HepG2 (cell line): ENCODE results near the gene VEZF1. TPM values are rescaled to one million over a fixed set of nuclear protein-coding genes. Genes with fewer than 3 reads are reported as not detected.

ENCODE experiments used
- ATAC-seq: fragments of 200-7000 bp; cut with Tn5 transposase; 3 replicates; pipeline ENCODE4 v1.9.1; 2020; ENCODE audit warnings: mild to moderate bottlenecking, moderate library complexity
- BruUV-seq: library from RNA; stranded (reverse); fragments of 400-500 nt; replicated peaks from 2 replicates; lab custom pipeline; 2021; lab: Mats Ljungman, UMichigan
- CTCF ChIA-PET: fragments of 300-600 bp; formaldehyde crosslinking; extraction: SDS; loops from one replicate; lab custom pipeline; 2021; ENCODE audit warnings: low total read pairs, inconsistent platforms, low intra/inter-chr PET ratio; lab: Yijun Ruan, JAX
- POLR2A ChIA-PET: fragments of 350-600 bp; sonication (Branson Sonifier 250); formaldehyde crosslinking; loops from one replicate; lab custom pipeline; 2020; ENCODE audit warnings: antibody characterized with exemption, inconsistent platforms; lab: Yijun Ruan, JAX
- DNase-seq: peaks from one replicate; pipeline ENCODE4 v3.0.0-alpha.2; 2015; ENCODE audit warnings: low spot score
- FAIRE-seq: peaks from 3 replicates; lab custom pipeline; 2011; peaks lifted over from hg19 to GRCh38; lab: Jason Lieb, UNC
- H2AFZ ChIP-seq: one replicate; pipeline ENCODE4 v1.6.1; 2011; ENCODE audit warnings: low read length, inconsistent platforms
- H3K27ac ChIP-seq: fragments of 300-600 bp; 3 replicates; pipeline ENCODE4 v1.8.0; 2011; ENCODE audit warnings: mixed run types, mild to moderate bottlenecking, mixed read lengths, low read length, inconsistent platforms; ENCODE audit not compliant: insufficient read depth; ENCODE audit errors: extremely low read length
- H3K27me3 ChIP-seq, 2 experiments: fragments of 200-600 bp in 1 of 2; 2 replicates in 1 of 2; 3 replicates in 1 of 2; pipeline versions ENCODE4 v1.6.0 to v1.8.0; 2011; ENCODE audit warnings: low read length in 2 of 2, mild to moderate bottlenecking in 2 of 2, moderate library complexity in 2 of 2, inconsistent platforms in 1 of 2; ENCODE audit not compliant: insufficient read depth in 2 of 2, control insufficient read depth in 1 of 2
- H3K36me3 ChIP-seq, 2 experiments: fragments of 200-600 bp in 1 of 2; replicated peaks in 1 of 2; 2 replicates in 1 of 2; 3 replicates in 1 of 2; pipeline versions ENCODE4 v1.5.1 to v1.8.0; 2011; ENCODE audit warnings: low read length in 2 of 2, inconsistent platforms in 1 of 2; ENCODE audit not compliant: insufficient read depth in 2 of 2, control insufficient read depth in 1 of 2
- H3K4me1 ChIP-seq: 2 replicates; pipeline ENCODE4 v1.5.1; 2012; ENCODE audit warnings: low read length, inconsistent platforms; ENCODE audit not compliant: insufficient read depth
- H3K4me2 ChIP-seq: 2 replicates; pipeline ENCODE4 v1.6.0; 2011; ENCODE audit warnings: low read depth, low read length, inconsistent platforms
- H3K4me3 ChIP-seq, 3 experiments: fragments of 200-600 bp in 1 of 3; sonication (generic), shearing (Covaris generic) in 1 of 3; replicated peaks in 1 of 3; 2 replicates each; pipeline ENCODE4 v1.5.1; 2011 to 2016; ENCODE audit warnings: low read length in 3 of 3, inconsistent platforms in 2 of 3, low read depth in 2 of 3, mild to moderate bottlenecking in 2 of 3, control low read depth in 1 of 3, mixed read lengths in 1 of 3; ENCODE audit not compliant: insufficient read depth in 1 of 3
- H3K79me2 ChIP-seq: one replicate; pipeline ENCODE4 v1.6.1; 2011; ENCODE audit warnings: low read length, inconsistent platforms; ENCODE audit not compliant: insufficient read depth
- H3K9ac ChIP-seq: 2 replicates; pipeline ENCODE4 v1.6.0; 2011; ENCODE audit warnings: mild to moderate bottlenecking, low read depth, low read length, inconsistent platforms; ENCODE audit not compliant: insufficient read depth
- H3K9me3 ChIP-seq: 2 replicates; pipeline ENCODE4 v1.5.1; 2012; ENCODE audit warnings: mild to moderate bottlenecking, low read length
- H4K20me1 ChIP-seq: 2 replicates; pipeline ENCODE4 v1.6.0; 2011; ENCODE audit warnings: inconsistent platforms, mild to moderate bottlenecking, low read length, moderate library complexity; ENCODE audit not compliant: insufficient read depth
- FOXC1 ChIP-seq: sonication (generic); formaldehyde crosslinking; IDR thresholded peaks from 2 replicates; pipeline ENCODE4 v1.8.0; 2022; ENCODE audit warnings: mild to moderate bottlenecking, missing genetic modification reagents, borderline replicate concordance
- MTA1 ChIP-seq: sonication (generic); formaldehyde crosslinking; IDR thresholded peaks from 2 replicates; pipeline ENCODE4 v1.4.0; 2020; ENCODE audit warnings: missing genetic modification reagents, mild to moderate bottlenecking, borderline replicate concordance
- RBFOX2 ChIP-seq: fragments of 200-400 bp; formaldehyde crosslinking; IDR thresholded peaks from 2 replicates; pipeline ENCODE4 v1.6.1; 2017; ENCODE audit warnings: low read depth, mild to moderate bottlenecking, low read length
- SOX5 ChIP-seq: IDR thresholded peaks from 2 replicates; pipeline ENCODE4 v1.6.1; 2016; ENCODE audit warnings: borderline replicate concordance
- SPEN ChIP-seq: sonication (generic); formaldehyde crosslinking; IDR thresholded peaks from 2 replicates; pipeline ENCODE4 v1.5.1; 2020; ENCODE audit warnings: low read depth, mild to moderate bottlenecking, missing genetic modification reagents
- ZNF44 ChIP-seq: sonication (generic); formaldehyde crosslinking; IDR thresholded peaks from 2 replicates; pipeline ENCODE4 v1.5.1; 2020; ENCODE audit warnings: mild to moderate bottlenecking, missing genetic modification reagents
- ZSCAN21 ChIP-seq: sonication (generic); formaldehyde crosslinking; IDR thresholded peaks from 2 replicates; pipeline ENCODE4 v1.8.0; 2022; ENCODE audit warnings: mild to moderate bottlenecking, missing genetic modification reagents, moderate library complexity, borderline replicate concordance
- WGBS: methylation state at CpG from one replicate; pipeline ENCODE4 v1.1.6; 2017; ENCODE audit warnings: low lambda C conversion rate; 5-methylcytosine and 5-hydroxymethylcytosine counted together
- in situ Hi-C: cut with HindIII; loops from 2 replicates; pipeline ENCODE4 v1.10.0; 2017; ENCODE audit warnings: low pct_unique_long_range_greater_than_20kb; ENCODE audit not compliant: extremely low pct_ligation_motif_present
- intact Hi-C: fragments of 100-400 bp; cut with micrococcal nuclease; formaldehyde crosslinking; loops from one replicate; pipeline ENCODE4 v1.10.0; 2022; ENCODE audit not compliant: unreplicated experiment
- polyA plus RNA-seq, 8 experiments: library from polyadenylated mRNA; depleted of rRNA in 3 of 8; stranded (reverse) in 7 of 8; unstranded in 1 of 8; fragments of >200 nt; fragmentation: Illumina TruSeq in 4 of 8; extraction: Trizol in 4 of 8; gene quantifications; 2 replicates each; pipeline versions ENCODE4 v1.2.1 to v1.2.3, GENCODE V29; 2011 to 2016; ENCODE audit warnings: low read depth in 4 of 8, missing spikeins in 1 of 8, mixed read lengths in 1 of 8; ENCODE audit not compliant: insufficient read depth in 1 of 8
- total RNA-seq, 5 experiments: library from RNA; depleted of rRNA; stranded (reverse); fragments of >200 nt; fragmentation: Illumina TruSeq; extraction: Trizol; gene quantifications; 2 replicates each; pipeline ENCODE4 v1.2.3, GENCODE V29; 2016; ENCODE audit warnings: low read depth in 1 of 5
- TF ChIP-seq, protein P1 (sequence below): sonication (generic); formaldehyde crosslinking; IDR thresholded peaks from 2 replicates; pipeline ENCODE4 v1.5.1; 2020; ENCODE audit warnings: missing genetic modification reagents, mild to moderate bottlenecking, borderline replicate concordance

Gene VEZF1
- total and polyA plus RNA-seq, 2 of the 13 experiments (the other 11 are each of a cell fraction or from before 2014, with no cell fraction given): 45.9 to 49.7 TPM

GRCh38 chr17:57984261-57984890, 3.7 kb downstream of the VEZF1 start:
- ChIA-PET POLR2A (interaction anchor here (1.0 to 3.6 kb wide), 7 partner anchors 9 to 124 kb away, joined by 3 to 23 read pairs (median 7); partner anchors contain the start of gene CUEDC1), CTCF (no interaction called here)
- DNase-seq (no peak), ATAC-seq (no peak), FAIRE-seq (no peak)
- 58% methylated on average over 4 of the region's 4 CpGs for WGBS
- Histone ChIP-seq H3K4me1 (peaks cover 67% of the 10 kb centered on the region), H3K4me2 (peak overlapping the region; percentile 89), H3K9ac (peak overlapping the region; percentile 94; the same call in 1 of the 2 replicates), H3K9me3 (no peaks in the 10 kb centered on the region), H3K27ac (peak overlapping the region; percentile 80), H3K36me3 (peaks cover 15 to 40% of the 10 kb centered on the region in 2 experiments), H2AFZ (no peak overlapping the region), H4K20me1 (peaks cover 32% of the 10 kb centered on the region), H3K4me3 (peak overlapping the region in 2 of 3 experiments; percentile 71 to 95; a peak in 2 of 6 replicates), H3K27me3 (no peaks in the 10 kb centered on the region; a peak in 1 of 5 replicates), H3K79me2 (peaks cover 68% of the 10 kb centered on the region)
- intact Hi-C loops: no loop called here
- in situ Hi-C loops: no loop called here
- no peak for TF ChIP-seq ZNF44 (CRISPR knock-in tag)
- TF ChIP-seq SPEN: no peak
- no peak for TF ChIP-seq FOXC1 (CRISPR knock-in tag)
- TF ChIP-seq, protein P1, sequence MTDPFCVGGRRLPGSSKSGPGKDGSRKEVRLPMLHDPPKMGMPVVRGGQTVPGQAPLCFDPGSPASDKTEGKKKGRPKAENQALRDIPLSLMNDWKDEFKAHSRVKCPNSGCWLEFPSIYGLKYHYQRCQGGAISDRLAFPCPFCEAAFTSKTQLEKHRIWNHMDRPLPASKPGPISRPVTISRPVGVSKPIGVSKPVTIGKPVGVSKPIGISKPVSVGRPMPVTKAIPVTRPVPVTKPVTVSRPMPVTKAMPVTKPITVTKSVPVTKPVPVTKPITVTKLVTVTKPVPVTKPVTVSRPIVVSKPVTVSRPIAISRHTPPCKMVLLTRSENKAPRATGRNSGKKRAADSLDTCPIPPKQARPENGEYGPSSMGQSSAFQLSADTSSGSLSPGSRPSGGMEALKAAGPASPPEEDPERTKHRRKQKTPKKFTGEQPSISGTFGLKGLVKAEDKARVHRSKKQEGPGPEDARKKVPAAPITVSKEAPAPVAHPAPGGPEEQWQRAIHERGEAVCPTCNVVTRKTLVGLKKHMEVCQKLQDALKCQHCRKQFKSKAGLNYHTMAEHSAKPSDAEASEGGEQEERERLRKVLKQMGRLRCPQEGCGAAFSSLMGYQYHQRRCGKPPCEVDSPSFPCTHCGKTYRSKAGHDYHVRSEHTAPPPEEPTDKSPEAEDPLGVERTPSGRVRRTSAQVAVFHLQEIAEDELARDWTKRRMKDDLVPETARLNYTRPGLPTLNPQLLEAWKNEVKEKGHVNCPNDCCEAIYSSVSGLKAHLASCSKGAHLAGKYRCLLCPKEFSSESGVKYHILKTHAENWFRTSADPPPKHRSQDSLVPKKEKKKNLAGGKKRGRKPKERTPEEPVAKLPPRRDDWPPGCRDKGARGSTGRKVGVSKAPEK (CRISPR knock-in tag): no peak
- TF ChIP-seq ZSCAN21 (CRISPR knock-in tag): no peak
- TF ChIP-seq SOX5: 0 out of 2 replicates have a peak, but pooled peaks have one; percentile 1
- peak; percentile 7; the same call in 1 of the 2 replicates for TF ChIP-seq RBFOX2
- no peak for TF ChIP-seq MTA1 (CRISPR knock-in tag)
- BruUV-seq: no TSS peak
